Mesendoderm (in vitro differentiated cells): ENCODE data around the gene TYW1.
"Not testable (repeated sequence)": the region's sequence is repeated elsewhere in the genome, so short reads cannot be mapped to it uniquely, and the experiment has no call there.

Source experiments
- DNase-seq: peaks from one replicate; pipeline ENCODE4 v3.0.0; 2013
- H2AK5ac ChIP-seq: 2 replicates; pipeline ENCODE4 v1.6.1; 2013; ENCODE audit warnings: low read length, inconsistent platforms
- H2BK120ac ChIP-seq: 2 replicates; pipeline ENCODE4 v1.6.1; 2013; ENCODE audit warnings: low read depth, mild to moderate bottlenecking, low read length, moderate library complexity, mixed read lengths
- H2BK15ac ChIP-seq: replicated peaks from 2 replicates; pipeline ENCODE4 v1.6.1; 2013; ENCODE audit warnings: low read depth, mild to moderate bottlenecking, moderate library complexity
- H2BK5ac ChIP-seq: 2 replicates; pipeline ENCODE4 v1.6.1; 2013; ENCODE audit warnings: low read length, inconsistent platforms
- H3K18ac ChIP-seq: 2 replicates; pipeline ENCODE4 v1.6.1; 2013; ENCODE audit warnings: mild to moderate bottlenecking, low read length, mixed read lengths
- H3K23ac ChIP-seq: one replicate; pipeline ENCODE4 v1.6.1; 2013; ENCODE audit warnings: low read length
- H3K27ac ChIP-seq: 2 replicates; pipeline ENCODE4 v1.5.1; 2013; ENCODE audit warnings: low read depth, mild to moderate bottlenecking, inconsistent platforms, low read length, moderate library complexity
- H3K27me3 ChIP-seq: 2 replicates; pipeline ENCODE4 v1.6.1; 2013; ENCODE audit warnings: low read length, control low read depth, mild to moderate bottlenecking, inconsistent platforms; ENCODE audit not compliant: insufficient read depth, poor library complexity
- H3K36me3 ChIP-seq: 2 replicates; pipeline ENCODE4 v1.6.1; 2013; ENCODE audit warnings: low read length, inconsistent platforms; ENCODE audit not compliant: control insufficient read depth, insufficient read depth
- H3K4ac ChIP-seq: one replicate; pipeline ENCODE4 v1.6.1; 2013; ENCODE audit warnings: low read depth, mild to moderate bottlenecking, low read length, moderate library complexity
- H3K4me1 ChIP-seq: 2 replicates; pipeline ENCODE4 v1.6.1; 2013; ENCODE audit warnings: low read depth, low read length, inconsistent platforms; ENCODE audit not compliant: control insufficient read depth
- H3K4me2 ChIP-seq: 2 replicates; pipeline ENCODE4 v1.6.1; 2013; ENCODE audit warnings: low read length
- H3K4me3 ChIP-seq: 2 replicates; pipeline ENCODE4 v1.5.1; 2013; ENCODE audit warnings: mild to moderate bottlenecking, low read length
- H3K56ac ChIP-seq: one replicate; pipeline ENCODE4 v1.6.1; 2013; ENCODE audit warnings: low read length
- H3K79me1 ChIP-seq: 2 replicates; pipeline ENCODE4 v1.6.1; 2013; ENCODE audit warnings: low read length, inconsistent platforms
- H3K79me2 ChIP-seq: 2 replicates; pipeline ENCODE4 v1.6.1; 2013; ENCODE audit warnings: mild to moderate bottlenecking, low read length; ENCODE audit not compliant: control insufficient read depth, insufficient read depth
- H3K9ac ChIP-seq: 2 replicates; pipeline ENCODE4 v1.6.1; 2013; ENCODE audit warnings: low read length, inconsistent platforms
- H4K5ac ChIP-seq: one replicate; pipeline ENCODE4 v1.6.1; 2013; ENCODE audit warnings: low read length
- H4K8ac ChIP-seq: one replicate; pipeline ENCODE4 v1.6.1; 2013; ENCODE audit warnings: low read depth, mild to moderate bottlenecking, control low read depth, low read length, moderate library complexity
- WGBS: extraction: QIAGEN DNeasy Blood & Tissue Kit; methylation state at CpG from one replicate; pipeline ENCODE4 v1.1.7; 2013; ENCODE audit warnings: low lambda C conversion rate, missing lambda C conversion rate; ENCODE audit not compliant: insufficient coverage; ENCODE audit errors: extremely low coverage; 5-methylcytosine and 5-hydroxymethylcytosine counted together

Gene TYW1

GRCh38 chr7:67091053-67091452, 94.4 kb downstream of the TYW1 start:
- not testable (repeated sequence) for H3K23ac ChIP-seq, H3K18ac ChIP-seq

GRCh38 chr7:67098031-67098430, 101.4 kb downstream of the TYW1 start:
- not testable (repeated sequence) for H3K27ac ChIP-seq, DNase-seq, H3K4me1 ChIP-seq, H3K23ac ChIP-seq, H4K5ac ChIP-seq, H3K56ac ChIP-seq, H3K9ac ChIP-seq, H3K18ac ChIP-seq, H3K4me2 ChIP-seq, H4K8ac ChIP-seq, H2AK5ac ChIP-seq, H2BK5ac ChIP-seq, H3K4me3 ChIP-seq, H2BK15ac ChIP-seq, H3K36me3 ChIP-seq, H3K79me1 ChIP-seq, H3K79me2 ChIP-seq, H3K27me3 ChIP-seq, H3K4ac ChIP-seq, H2BK120ac ChIP-seq
- no CpG with 5 or more reads among the region's 1 CpG for WGBS

More at GRCh38 chr7:67091053-67091452, 94.4 kb downstream of the TYW1 start:
- no CpG with 5 or more reads among the region's 2 CpGs for WGBS
- H3K4me2 ChIP-seq, H4K8ac ChIP-seq, H2BK120ac ChIP-seq, H3K4me1 ChIP-seq, H3K4me3 ChIP-seq, H3K9ac ChIP-seq, H2BK15ac ChIP-seq, H4K5ac ChIP-seq, DNase-seq, H3K4ac ChIP-seq, H3K56ac ChIP-seq, H3K79me2 ChIP-seq, H2AK5ac ChIP-seq, H3K27me3 ChIP-seq, H3K79me1 ChIP-seq, H2BK5ac ChIP-seq, H3K36me3 ChIP-seq, H3K27ac ChIP-seq: not testable (repeated sequence)

GRCh38 chr7:67099406-67099805, 102.8 kb downstream of the TYW1 start:
- not testable (repeated sequence) for H2AK5ac ChIP-seq, H2BK120ac ChIP-seq, H3K9ac ChIP-seq, H3K27ac ChIP-seq, H3K36me3 ChIP-seq, H3K4me3 ChIP-seq, H3K23ac ChIP-seq, H3K56ac ChIP-seq, H3K4ac ChIP-seq, H3K79me1 ChIP-seq, H3K79me2 ChIP-seq, H4K5ac ChIP-seq, H3K4me1 ChIP-seq, H2BK5ac ChIP-seq, H4K8ac ChIP-seq, H3K4me2 ChIP-seq, H3K18ac ChIP-seq, H2BK15ac ChIP-seq, H3K27me3 ChIP-seq
- DNase-seq, result peak; percentile 70
- no CpG with 5 or more reads among the region's 5 CpGs for WGBS

GRCh38 chr7:67100038-67100437, 103.4 kb downstream of the TYW1 start:
- H2AK5ac ChIP-seq, H3K27me3 ChIP-seq, H3K9ac ChIP-seq, DNase-seq, H3K56ac ChIP-seq, H3K23ac ChIP-seq, H2BK15ac ChIP-seq, H4K8ac ChIP-seq, H2BK5ac ChIP-seq, H3K27ac ChIP-seq, H3K79me1 ChIP-seq, H4K5ac ChIP-seq, H3K4me3 ChIP-seq, H3K4me2 ChIP-seq, H3K4me1 ChIP-seq, H2BK120ac ChIP-seq, H3K4ac ChIP-seq, H3K18ac ChIP-seq, H3K36me3 ChIP-seq, H3K79me2 ChIP-seq: not testable (repeated sequence)
- no CpG with 5 or more reads among the region's 6 CpGs for WGBS

- no peak overlapping the region for H4K8ac ChIP-seq
- no peaks in the 10 kb centered on the region for H3K79me2 ChIP-seq
- no peaks in the 10 kb centered on the region for H3K79me1 ChIP-seq
- H3K4me3 ChIP-seq, result no peak overlapping the region
- no CpG with 5 or more reads among the region's 4 CpGs for WGBS
- no peak overlapping the region for H3K18ac ChIP-seq
- H2AK5ac ChIP-seq, result no peak overlapping the region
- no peak overlapping the region for H3K27ac ChIP-seq
- no peaks in the 10 kb centered on the region for H3K36me3 ChIP-seq
- H3K27me3 ChIP-seq, result no peaks in the 10 kb centered on the region
- H3K56ac ChIP-seq, result no peak overlapping the region
- no peaks in the 10 kb centered on the region for H3K4me1 ChIP-seq
- H3K23ac ChIP-seq, result no peak overlapping the region
- no peak overlapping the region for H3K4me2 ChIP-seq
- no peak overlapping the region for H3K4ac ChIP-seq
- H2BK5ac ChIP-seq, result no peak overlapping the region
- DNase-seq, result peak; percentile 39
- H3K9ac ChIP-seq, result no peak overlapping the region
- no peak overlapping the region for H2BK15ac ChIP-seq
- H4K5ac ChIP-seq, result no peak overlapping the region
- H2BK120ac ChIP-seq, result no peak overlapping the region
Observed at GRCh38 chr7:67100956-67101361, 104.3 kb downstream of the TYW1 start.

GRCh38 chr7:67104937-67105336, 108.3 kb downstream of the TYW1 start:
- not testable (repeated sequence) for H4K8ac ChIP-seq, H3K36me3 ChIP-seq, H2BK15ac ChIP-seq, H2BK120ac ChIP-seq, H4K5ac ChIP-seq, H3K23ac ChIP-seq, H3K4me1 ChIP-seq, H2BK5ac ChIP-seq, H3K27ac ChIP-seq, H2AK5ac ChIP-seq, DNase-seq, H3K27me3 ChIP-seq, H3K4me3 ChIP-seq, H3K79me1 ChIP-seq, H3K4ac ChIP-seq, H3K9ac ChIP-seq, H3K56ac ChIP-seq, H3K79me2 ChIP-seq, H3K18ac ChIP-seq, H3K4me2 ChIP-seq
- WGBS, result no CpG with 5 or more reads among the region's 4 CpGs
